ENCODE measurements around the gene TRABD. TPM values are rescaled to one million over a fixed set of nuclear protein-coding genes. Genes with fewer than 3 reads are reported as not detected.

Gene TRABD
- total RNA-seq, 4 donors from 2014 or later: 22.4 to 71.4 (median 27.1) TPM

- Histone ChIP-seq H3K4me3 (no peak overlapping the region), H3K4me1 (peaks cover 0 to 11% (median 3%) of the 10 kb centered on the region in 4 donors), H3K27ac (no peak overlapping the region), H3K9me3 (no peaks in the 10 kb centered on the region), H3K36me3 (no peaks in the 10 kb centered on the region), H3K27me3 (peaks cover 0 to 47% of the 10 kb centered on the region in 2 donors)
- TF ChIP-seq EP300 (IDR thresholded peaks at IDR 0.05): no peak
- TF ChIP-seq POLR2A (IDR thresholded peaks at IDR 0.05): no peak
- no peak for TF ChIP-seq CTCF (IDR thresholded peaks at IDR 0.05)
- WGBS, 2 donors: 90% methylated on average over 16 to 22 of the region's 27 CpGs
- DNase-seq (ENCODE audit: low spot score in 2 of 2): no peak
Measured at GRCh38 chr22:50174382-50175190, 11.1 kb upstream of the TRABD start.

GRCh38 chr22:50175191-50175461 lies 10.6 kb upstream of the TRABD start:
- Histone ChIP-seq H3K27me3 (peaks cover 0 to 50% of the 10 kb centered on the region in 2 donors), H3K9me3 (no peaks in the 10 kb centered on the region), H3K27ac (no peak overlapping the region), H3K4me3 (no peak overlapping the region), H3K4me1 (peaks cover 0 to 6% (median 2%) of the 10 kb centered on the region in 4 donors), H3K36me3 (no peaks in the 10 kb centered on the region)
- 74 to 79% methylated on average over 2 to 5 of the region's 6 CpGs for WGBS, 2 donors
- TF ChIP-seq CTCF (IDR thresholded peaks at IDR 0.05) (no peak), POLR2A (IDR thresholded peaks at IDR 0.05) (no peak), EP300 (IDR thresholded peaks at IDR 0.05) (no peak)
- no peak for DNase-seq (ENCODE audit: low spot score in 2 of 2)

- no peak for DNase-seq (ENCODE audit: low spot score in 2 of 2)
- Histone ChIP-seq H3K27me3 (peaks cover 0 to 48% of the 10 kb centered on the region in 2 donors), H3K4me3 (no peak overlapping the region), H3K27ac (no peak overlapping the region), H3K4me1 (no peaks in the 10 kb centered on the region), H3K9me3 (no peaks in the 10 kb centered on the region), H3K36me3 (no peaks in the 10 kb centered on the region)
- TF ChIP-seq POLR2A (IDR thresholded peaks at IDR 0.05) (no peak), EP300 (IDR thresholded peaks at IDR 0.05) (no peak), CTCF (IDR thresholded peaks at IDR 0.05) (no peak)
- 71% methylated on average over 20 to 23 of the region's 27 CpGs for WGBS, 2 donors
Measured at GRCh38 chr22:50175921-50176849, 9.5 kb upstream of the TRABD start.

- no peaks in the 10 kb centered on the region for H3K9me3 ChIP-seq
- no peak for TF ChIP-seq POLR2A (IDR thresholded peaks at IDR 0.05)
- no peak for TF ChIP-seq CTCF (IDR thresholded peaks at IDR 0.05)
- no peak overlapping the region for H3K4me3 ChIP-seq
- H3K36me3 ChIP-seq: no peaks in the 10 kb centered on the region
- H3K27me3 ChIP-seq: peaks cover 0 to 40% of the 10 kb centered on the region in 2 donors
- no peak overlapping the region for H3K27ac ChIP-seq
- no peak for DNase-seq (ENCODE audit: low spot score in 2 of 2)
- WGBS, 2 donors: 95 to 96% methylated on average over 75 to 76 of the region's 76 CpGs
- H3K4me1 ChIP-seq: no peaks in the 10 kb centered on the region
Measured at GRCh38 chr22:50176850-50177536, 8.7 kb upstream of the TRABD start.
